ENCODE results near the gene FPR1.

The FPR1 gene

DNA sequence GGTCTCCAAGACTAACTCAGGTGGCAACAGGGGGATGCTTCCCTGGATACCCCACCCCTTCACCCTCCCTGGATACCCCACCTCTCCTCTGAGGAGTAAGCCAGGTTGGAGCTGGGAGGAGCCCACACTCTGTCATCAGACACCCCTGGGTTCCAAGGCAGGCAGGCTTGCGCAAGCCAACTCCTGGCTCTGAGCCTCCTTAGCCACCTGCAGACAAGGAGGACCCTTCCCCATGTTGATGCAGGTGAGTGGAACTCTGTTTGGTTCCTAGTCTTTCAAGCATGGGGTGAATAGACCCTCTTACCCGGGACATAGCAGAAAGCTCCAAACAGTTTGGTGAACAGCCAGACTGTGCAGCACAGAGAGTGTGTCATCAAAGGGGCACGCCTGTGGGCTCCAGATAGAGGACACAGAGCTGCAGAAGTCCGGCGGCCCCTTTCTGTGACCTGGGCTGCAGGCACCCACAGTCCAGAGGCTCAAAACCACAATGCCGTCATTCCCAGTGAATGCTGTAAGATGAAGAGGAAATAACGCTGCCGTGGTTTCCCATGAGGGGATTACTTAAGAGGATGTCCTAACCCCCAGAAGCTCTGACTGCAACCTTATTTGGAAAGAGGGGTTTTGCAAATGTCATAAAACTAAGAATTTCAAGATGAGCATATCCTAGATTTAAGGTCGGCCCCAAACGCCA lies 15.8 kb downstream of the FPR1 start:
- no peak for DNase-seq (ENCODE audit: low read depth)

DNA sequence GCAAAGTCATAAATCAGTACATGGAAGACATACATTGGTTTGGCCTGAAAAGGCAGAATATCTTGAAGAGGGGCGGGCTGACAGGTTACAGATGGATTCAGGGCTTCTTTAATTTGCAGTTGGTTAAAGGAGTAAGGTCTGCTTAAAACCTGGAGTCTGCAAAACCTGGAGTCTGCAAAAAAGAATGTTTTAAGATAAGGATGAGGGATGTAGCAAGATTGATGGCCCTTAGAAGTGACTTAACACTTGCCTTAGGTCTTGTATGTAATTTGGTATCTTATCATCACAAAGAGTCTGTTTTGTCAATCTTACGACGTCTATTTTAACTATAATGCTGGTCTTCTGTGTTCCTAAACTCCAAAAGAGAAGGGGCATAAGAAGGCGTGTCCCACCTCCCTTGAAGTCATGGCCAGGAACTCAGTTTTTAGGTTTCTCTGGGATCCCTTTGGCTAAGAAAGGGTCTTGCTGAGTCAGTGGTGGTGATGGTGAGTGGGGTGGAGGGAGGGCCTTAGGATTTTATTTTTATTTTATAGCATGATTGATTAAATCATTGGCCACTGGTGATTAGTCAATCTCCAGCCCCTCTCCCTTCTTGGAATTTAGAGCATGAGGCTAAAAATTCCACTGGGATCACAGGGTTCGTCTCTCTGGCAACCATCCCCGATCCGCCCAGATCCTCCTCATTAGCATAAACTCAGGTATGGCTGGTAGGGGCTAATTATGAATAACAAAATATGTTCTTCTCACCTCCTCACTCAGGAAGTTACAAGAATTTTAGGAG lies 17.7 kb downstream of the FPR1 start:
- no peak for DNase-seq (ENCODE audit: low read depth)

DNA sequence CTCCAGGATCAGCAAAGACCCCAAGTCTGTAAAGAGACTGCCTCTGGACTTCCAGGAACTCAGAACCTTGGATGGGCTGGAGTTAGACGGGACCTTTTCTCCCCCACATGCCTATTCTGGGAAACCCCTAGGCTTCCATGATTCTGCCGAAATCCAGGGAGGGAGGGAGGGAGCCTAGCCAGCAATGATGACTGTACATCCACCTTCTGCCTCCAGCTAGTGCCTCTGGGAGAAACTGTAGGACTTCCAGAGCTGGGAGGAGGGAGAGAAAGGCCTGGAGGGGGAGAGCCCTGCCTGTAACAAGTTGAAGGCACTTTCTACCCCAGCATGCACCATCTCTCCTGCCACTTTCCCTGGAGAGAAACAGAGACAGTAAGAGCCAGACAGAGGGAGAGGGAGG lies 21.9 kb downstream of the FPR1 start:
- no peak for DNase-seq (ENCODE audit: low read depth)

DNA sequence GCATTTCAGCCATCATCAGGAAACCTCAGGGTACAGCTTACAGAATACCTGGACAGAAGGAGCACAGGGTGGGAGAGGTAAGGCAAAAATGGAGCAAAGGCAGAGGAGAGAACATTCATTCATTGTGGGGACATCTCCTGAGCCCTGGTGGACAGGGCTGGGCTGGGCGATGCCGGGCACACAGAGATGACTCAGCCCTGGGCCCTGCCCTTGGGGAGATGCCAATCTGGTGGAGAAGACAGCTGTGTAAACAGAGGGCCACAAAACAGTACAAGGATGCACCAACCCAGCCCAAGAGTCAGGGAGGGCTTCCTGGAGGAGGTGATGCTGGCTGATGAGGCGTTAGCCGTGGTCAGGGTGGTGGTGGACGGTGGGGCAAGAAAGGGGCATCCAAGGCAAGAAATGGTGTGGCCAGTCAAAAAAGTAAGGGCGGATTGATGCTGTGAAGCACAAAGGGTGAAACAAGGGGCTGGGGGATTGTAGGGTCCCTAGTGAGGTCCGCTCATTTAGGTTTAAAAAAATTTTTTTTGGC lies 24.3 kb downstream of the FPR1 start:
- no peak for DNase-seq (ENCODE audit: low read depth)

DNA sequence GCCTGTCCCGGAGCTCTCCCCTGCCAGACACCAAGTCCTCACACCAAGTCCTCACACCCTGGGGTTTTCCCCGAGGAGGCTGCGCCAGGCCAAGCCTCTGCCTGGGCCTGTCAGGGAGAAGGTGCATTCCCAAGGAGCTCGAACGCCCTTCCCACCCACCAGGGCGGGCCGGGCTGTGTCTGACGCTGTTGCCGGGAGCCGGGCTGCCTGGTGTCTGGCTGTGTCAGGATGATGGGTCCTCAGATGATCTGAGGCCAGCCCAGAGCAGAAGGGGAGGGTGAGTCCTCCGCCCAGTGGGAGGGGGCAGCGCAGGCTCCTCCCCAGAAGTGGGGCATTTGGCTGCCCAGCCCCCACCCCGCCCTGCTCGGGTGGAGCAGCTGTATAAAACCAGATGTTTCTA lies 25.6 kb downstream of the FPR1 start:
- no peak for DNase-seq (ENCODE audit: low read depth)

DNA sequence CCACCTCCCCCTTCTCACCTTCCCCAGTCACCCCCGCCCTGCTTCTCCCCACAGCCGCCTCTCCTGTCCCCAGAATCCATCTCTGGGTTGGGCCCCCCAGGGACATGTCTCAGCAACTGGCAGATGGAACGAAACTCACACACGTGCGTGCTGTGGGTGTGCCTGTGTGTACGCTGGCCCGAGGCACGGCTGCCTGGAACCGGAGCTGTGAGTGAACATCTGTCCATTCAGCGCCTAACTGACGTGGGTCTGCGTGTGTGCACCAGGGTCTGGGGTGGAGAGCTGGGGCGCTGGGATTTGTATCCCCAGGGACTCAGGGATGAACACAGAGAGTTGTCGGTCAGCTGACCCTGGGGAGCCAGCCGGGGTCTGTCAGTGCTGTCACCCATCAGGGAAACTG lies 27.1 kb downstream of the FPR1 start:
- DNase-seq (ENCODE audit: low read depth): no peak

DNA sequence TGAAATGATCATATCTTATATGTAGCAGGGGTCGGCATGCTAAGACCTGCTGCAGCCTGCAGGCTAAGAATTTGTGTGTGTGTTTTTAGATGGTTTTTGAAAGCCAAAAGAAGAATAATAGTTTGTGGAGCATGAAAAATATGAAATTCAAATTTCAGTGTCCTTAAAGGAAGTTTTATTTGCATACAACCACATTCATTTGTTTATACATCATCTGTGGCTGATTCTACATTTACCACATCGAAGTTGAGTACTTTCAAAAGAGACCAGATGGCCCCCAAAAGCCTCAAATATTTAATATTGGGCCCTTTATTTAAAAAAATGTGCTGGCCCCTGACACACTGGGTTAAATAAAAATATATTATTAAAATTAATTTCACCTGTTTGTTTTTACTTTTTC lies 29.2 kb downstream of the FPR1 start:
- no peak for DNase-seq (ENCODE audit: low read depth)

DNA sequence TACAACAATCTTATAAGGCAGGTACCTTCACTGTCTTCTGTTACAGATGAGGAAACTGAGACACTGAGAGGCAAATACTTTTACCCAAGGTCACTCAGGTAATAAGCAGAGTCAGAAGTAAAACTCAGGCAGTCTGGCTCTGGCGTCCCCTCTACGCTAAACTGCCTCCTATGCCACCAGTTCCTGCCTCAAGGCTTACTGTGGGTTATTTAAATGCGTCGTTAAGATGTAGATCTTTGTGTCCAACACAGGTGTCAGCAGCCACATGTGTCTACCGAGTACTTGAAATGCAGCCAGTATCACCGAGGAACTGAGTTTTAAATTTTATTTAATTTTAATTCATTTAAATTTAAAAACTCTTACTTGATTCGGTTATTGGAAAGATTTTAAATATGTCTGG lies 29.8 kb downstream of the FPR1 start:
- no peak for DNase-seq (ENCODE audit: low read depth)

DNA sequence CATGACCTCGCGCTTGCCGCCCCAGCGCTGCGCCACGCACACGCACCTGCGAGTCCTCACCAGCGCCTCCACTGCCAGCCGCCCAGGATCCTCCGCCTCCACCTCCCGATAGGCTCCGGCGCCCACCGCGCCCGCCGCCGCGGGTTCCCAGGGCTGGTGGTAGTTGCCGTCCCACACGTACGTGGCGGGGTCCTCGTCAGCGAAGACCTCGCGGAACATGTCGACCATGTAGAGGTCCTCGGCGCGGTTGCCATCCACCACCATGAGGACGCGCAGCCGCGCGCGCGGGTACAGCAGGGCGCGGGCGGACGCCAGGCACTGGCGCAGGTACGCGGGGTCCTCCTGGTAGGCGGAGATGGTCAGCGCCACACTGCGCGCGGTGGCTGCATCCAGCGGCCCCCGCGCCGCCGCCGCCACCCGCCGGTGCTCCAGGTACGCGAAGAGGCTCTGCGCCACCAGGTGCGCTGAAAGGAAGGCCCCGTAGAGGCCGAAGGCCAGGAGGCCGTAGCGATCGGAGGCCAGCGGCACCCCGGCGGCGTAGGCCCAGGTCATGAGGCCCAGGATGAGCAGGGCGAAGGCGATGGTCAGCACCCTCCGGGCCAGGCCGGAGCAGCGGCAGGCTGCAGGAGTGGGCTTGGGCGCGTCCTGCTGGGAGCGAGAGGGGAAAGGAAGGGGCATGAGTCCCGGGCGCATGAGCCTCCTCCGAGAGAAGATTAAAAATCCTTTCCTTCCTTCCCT lies 32.3 kb downstream of the FPR1 start:
- DNase-seq (ENCODE audit: low read depth): no peak

DNA sequence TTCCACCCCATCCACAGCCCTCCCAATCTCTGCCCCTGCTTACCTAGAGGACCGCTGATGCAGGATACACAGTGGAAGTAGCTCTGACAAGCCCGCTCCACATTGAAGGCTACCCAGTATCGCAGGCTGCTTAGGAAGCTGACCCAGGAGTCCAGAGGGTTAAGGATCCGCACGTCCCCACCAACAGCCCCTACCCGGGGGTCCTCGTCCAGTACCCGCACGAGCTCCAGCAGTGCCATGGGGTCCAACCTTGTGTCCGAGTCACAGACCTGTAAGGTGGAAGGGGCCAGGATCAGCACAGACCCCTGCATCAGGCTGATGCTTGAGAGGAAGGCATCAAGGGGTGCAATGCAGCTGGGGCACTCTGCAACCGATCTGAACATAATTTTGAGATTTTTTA lies 34.8 kb downstream of the FPR1 start:
- DNase-seq (ENCODE audit: low read depth): no peak

DNA sequence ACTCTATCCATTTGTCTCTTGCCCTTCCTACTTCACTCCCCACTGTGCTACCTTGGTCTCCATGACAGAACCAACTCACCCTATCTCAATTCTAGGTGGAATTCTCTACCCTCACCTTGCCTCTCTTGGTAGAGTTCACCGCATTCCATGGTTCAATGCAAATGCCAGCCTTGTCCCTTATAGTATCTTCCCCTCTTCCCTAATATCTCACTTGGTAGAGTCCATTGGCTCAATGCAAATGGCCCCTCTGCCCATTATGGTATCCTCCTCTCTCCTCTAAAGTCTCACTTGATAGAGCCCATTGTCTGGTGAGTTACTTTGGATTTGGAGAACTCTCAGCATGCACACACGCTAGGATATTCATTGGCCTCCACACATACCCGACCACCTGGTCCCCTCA lies 35.8 kb downstream of the FPR1 start:
- DNase-seq (ENCODE audit: low read depth): no peak

DNA sequence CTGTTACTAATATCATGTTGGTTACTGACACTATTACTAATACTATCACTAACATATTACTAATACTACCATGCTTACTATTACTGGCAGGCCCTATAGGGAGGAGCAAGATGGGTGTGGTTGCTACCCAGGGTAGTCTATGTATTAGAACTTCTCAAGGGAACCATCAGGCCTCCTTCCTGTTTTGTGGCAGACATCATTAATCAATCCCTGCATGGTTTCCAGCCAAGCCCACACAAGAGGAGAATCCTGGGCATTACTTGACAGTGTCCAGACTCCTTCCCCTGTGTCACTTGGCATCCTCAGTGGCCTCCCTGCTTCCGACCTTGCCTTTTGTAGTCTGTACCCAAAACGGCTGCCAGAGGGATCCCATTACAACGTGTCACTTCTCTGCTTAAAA lies 36.8 kb downstream of the FPR1 start:
- no peak for DNase-seq (ENCODE audit: low read depth)

DNA sequence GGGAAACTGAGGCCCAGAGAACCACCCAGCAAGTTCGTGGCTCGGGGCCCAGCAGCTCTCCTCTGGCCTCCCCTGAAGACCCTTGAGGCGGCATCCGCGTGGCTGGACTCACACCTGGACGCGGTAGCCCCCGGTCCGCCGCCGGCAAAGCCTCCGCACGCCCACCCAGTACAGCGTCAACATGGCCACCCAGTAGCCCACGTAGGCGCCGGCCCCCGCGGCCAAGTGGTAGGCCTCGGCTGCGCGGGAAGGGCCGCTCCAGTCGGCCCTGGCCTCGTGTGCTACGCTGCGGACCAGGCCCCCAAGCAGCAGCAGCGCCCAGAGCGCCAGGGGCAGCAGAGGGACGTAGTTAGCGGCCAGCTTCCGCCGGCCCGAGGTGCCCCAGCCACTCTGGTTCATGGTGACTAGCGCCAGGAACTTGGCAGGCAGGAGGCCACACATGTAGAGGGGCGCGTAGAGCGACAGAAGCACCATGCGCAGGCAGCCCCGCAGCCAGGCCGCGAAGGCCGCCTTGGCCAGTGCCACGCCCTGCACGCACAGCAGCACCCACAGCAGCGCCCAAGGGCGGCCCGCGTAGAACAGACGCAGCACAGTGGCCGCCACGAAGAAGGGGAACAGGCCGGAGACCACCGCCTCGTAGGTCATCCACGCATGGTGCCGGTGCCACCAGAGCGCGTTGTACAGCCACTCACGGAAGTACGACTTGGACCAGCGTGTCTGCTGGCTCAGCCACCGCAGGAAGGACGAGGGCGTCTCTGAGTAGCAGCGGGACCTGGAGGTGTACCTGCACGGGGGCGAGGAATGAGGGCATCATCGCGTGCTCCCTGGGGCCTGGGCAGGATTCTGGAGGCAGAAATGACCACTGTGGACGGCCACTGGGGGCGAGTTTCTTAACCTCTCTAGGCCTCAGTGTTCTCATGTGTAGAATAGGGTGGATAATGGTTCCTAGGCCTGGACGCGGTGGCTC lies 38.1 kb downstream of the FPR1 start:
- DNase-seq (ENCODE audit: low read depth): no peak

DNA sequence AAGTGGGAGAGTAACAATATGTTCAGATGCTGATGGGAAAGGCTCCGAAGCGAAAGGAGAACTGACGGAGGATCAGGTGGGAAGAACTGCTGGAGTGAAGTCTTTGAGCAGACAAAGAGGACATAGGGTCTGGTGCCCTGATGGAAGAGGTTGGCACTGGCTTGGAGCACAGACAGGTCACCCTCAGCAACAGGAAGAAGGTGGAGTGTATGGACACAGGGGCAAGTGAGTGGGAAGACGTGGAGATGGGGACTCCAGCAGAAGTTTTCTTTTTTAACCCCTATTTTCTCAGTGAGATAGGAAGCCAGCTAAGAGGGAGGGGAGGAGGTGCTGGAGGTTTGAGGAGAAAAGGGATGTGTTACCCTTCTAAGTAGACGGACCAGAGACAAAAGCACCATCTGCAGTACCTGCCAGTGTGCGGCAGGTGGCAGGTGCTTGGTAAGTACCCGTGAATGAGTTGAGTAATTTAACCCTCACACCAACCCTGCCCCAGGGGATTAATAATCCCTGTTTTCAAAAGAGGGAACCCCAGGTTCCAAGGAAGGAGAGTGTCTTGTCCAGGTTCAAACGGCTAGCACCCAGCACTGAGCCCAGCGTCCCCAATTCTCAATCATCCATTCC lies 39.1 kb downstream of the FPR1 start:
- no peak for DNase-seq (ENCODE audit: low read depth)

DNA sequence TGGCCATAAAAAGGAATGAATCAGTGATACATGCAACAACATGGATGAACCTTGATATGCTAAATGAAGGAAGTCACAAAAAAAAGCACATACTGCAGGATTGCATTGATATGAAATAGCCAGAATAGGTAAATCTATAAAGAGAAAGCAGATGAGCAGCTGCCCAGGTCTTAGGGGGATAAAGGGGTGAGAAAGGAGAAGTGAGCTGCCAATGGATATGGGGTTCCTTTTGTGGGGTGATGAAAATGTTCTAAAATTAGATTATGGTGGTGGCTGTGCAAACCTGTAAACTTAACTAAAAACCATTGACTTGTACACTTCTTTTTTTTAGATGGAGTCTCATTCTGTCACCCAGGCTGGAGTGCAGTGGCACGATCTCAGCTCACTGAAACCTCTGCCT lies 40.0 kb downstream of the FPR1 start:
- no peak for DNase-seq (ENCODE audit: low read depth)

DNA sequence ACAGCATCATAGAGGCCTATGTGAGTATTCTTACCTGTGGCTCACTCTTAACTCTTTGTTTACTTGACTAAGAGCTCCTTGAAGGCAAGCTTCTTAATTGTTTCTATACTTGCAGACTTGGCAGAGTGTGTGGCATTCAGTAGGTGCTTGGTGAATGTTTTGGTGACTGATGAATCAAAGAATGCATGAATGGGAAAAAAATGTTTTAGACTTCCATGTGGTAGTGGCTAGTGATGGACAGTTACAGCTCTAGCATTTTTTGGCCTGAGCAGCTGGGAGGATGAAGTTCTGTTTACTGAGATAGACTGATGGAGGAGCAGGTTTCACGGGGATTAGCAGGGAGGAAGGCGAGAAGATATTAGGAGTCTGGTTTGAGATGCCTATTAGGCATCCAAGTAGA lies 41.5 kb downstream of the FPR1 start:
- no peak for DNase-seq (ENCODE audit: low read depth)

DNA sequence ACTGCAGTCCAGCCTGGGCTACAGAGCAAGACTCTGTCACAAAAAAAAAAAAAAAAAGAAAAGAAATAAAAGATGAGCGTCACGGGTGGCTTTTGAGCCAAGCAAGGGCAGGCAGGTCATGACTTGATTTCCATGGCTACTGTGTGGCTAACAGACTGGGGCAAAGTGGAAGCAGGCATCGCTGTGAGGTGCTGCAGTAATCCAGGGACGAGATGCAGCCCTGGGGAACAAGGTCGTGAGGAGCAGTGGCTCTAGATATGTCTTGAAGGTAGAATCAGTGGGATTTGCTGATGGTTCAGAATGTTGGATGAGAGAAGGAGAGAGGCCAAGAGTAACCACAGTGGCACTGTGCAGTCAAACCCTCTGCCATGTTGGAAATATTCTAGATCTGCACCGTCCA lies 42.1 kb downstream of the FPR1 start:
- DNase-seq (ENCODE audit: low read depth): no peak

DNA sequence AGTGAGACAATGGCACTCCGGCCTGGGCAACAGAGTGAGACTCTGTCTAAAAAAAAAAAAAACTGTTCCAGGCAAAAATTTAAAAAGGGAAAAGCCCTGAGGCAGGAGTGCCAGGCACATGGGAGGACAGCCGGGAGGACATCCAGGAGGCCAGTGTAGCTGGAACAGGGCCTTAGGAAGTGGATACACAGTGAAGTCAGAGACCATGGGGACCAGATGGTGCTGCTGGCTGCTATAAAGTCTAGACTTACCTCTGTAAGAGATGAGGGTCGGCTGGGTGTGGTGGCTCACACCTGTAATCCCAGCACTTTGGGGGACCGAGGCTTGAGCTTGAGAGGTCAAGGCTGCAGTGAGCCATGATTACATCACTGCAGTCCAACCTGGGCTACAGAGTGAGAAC lies 42.9 kb downstream of the FPR1 start:
- no peak for DNase-seq (ENCODE audit: low read depth)

DNA sequence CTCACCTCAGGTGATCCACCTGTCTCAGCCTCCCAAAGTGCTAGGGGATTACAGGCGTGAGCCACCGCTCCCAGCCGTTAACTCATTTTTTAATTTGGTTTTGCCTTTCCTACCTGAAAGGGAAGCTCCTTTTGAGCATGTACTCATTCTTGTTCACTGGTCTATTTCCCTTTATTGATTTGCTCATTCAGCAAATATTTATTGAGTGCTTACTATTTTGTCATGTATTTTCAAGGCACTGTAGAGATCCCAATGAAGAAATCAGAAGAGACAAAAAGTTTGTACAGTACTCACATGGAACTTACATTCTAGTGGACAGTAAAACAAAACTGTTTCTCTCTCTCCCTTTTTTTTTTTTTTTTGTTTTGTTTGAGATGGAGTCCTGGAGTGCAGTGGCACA lies 44.8 kb downstream of the FPR1 start:
- DNase-seq (ENCODE audit: low read depth): no peak

DNA sequence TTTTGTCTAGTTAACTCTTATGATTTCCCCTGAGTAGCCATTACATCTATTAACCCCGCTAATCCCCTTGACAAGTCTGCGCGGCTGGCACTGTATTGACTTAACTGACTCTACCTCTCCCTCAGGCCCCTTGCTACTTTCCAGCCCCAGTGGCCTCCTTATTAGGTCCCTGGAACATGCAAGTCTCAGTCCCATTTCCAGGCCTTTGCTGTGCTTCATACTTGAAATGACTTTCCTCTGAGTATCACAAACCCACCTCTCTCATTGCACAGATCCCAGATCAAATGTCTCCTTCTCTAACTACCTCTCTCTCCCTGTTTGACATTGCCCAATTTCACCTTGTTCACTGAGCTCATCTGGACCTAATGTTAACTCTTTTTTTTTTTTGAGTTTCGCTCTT lies 45.4 kb downstream of the FPR1 start:
- no peak for DNase-seq (ENCODE audit: low read depth)

DNA sequence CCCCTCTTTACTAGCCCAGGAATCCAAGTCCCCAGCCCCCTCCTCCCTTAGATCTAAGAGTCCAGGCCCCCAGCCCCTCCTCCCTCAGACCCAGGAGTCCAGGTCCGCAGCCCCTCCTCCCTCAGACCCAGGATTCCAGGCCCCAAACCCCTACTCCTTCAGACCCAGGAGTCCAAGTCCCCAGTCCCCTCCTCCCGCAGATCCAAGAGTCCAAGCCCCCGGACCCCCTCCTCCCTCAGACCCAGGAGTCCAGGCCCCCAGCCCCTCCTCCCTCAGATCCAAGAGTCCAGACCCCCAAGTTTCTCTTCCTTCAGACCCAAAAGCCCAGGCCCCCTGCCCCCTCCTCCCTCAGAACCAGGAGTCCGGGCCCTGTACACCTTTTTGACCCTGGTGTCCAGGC lies 47.1 kb downstream of the FPR1 start:
- DNase-seq (ENCODE audit: low read depth): no peak

All from activated T-helper 1 cell treated with Interleukin-2 at 50 U/mL for 16 hours (primary cell).